ENCODE results near the gene PEX5L.
A peak's percentile ranks its signal among the peaks of the same experiment; 100 is the strongest.
"Not testable (repeated sequence)": the region's sequence is repeated elsewhere in the genome, so short reads cannot be mapped to it uniquely, and the experiment has no call there.

The PEX5L gene

DNA sequence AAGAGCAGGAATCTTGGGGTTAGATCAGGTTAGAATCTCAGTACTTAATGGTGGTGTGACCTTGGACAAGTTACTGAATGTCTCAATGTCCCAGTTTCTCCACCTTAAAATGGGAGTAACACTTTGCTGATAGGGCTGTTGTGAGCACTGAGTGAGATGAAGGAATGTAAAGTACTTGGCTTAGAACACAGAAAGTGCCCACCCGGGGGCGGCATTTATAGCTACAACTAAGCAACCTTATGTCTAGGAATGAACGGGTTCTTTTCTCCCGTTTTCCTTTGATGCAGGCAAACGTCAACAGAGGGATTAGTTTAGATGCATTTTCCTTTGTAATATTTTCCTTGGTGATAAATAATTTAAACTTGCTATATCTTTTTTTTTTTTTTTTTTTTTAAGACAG lies 207.3 kb downstream of the PEX5L start:
- no peak for DNase-seq

DNA sequence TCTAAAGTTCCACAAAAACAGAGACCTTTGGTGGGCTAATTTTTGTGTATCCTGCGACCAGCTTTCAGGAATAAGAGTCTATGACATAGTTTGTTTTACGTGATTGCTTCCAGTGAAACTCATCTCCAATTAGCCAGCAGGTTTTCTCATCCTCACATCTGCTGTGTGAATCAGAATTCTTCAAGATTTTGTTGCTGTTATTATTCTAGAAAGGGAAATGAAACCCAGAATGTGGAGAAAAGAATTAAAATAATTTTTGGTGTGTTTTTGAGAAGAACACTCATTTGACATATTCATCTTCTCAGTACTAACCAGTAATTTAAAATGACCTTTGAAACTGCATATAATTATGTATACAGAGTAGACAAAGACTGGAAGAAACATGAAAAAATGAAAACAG lies 208.0 kb downstream of the PEX5L start:
- no peak for DNase-seq

DNA sequence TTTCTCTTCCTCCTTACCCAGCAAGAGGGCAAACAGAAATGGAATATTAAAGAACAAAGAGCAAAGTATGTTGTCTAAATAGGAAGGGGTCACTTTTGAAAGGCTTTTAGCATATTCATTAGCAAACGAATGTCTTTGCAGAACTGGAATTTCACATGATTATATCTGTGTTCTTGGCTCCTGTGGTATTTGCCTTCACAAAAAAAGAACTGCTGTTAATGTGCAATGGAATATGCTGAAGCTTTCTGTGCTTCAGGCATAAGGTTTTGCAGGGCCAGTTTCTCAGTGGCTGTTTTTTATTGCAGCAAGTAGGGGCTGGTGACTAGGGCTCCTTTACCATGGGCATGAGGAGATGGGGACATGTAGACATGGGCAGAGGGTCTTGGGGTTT lies 210.5 kb downstream of the PEX5L start:
- no peak for DNase-seq

DNA sequence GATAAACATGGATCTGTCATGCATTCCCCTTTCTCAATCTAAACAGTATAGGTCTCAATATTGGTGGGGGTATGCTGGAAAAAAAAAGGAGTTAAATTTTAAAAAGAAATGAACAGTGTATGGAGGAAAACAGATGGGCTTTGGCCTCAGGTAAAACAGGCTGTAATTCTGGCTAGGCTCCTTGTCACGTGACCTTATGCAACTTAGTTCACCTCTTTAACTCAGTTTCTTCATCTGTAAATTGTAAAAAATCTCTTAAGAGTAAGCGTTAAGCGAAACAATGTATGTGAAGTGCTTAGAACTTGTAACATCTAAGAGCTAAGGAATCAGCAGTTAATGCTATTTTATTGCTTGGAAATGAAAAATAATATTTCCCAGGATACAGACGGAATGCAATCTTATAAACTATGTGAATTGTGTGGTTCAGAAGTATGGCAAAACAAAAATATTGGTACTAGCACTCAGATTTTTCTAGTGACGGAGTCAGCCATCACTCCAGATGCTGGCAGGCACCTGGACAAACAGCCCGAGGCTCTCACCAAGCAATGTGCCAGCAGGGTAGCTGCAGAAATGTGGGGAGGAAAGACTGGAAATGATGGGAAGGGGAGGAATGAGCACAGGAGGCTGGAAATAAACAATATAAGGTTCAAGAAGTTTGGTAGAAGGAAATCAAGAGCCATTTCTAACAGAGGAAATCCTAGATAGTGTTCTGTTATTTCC lies 211.1 kb downstream of the PEX5L start:
- no peak for DNase-seq

GRCh38 chr3:179822296-179822695 lies 214.4 kb downstream of the PEX5L start:
- no peak for DNase-seq

DNA sequence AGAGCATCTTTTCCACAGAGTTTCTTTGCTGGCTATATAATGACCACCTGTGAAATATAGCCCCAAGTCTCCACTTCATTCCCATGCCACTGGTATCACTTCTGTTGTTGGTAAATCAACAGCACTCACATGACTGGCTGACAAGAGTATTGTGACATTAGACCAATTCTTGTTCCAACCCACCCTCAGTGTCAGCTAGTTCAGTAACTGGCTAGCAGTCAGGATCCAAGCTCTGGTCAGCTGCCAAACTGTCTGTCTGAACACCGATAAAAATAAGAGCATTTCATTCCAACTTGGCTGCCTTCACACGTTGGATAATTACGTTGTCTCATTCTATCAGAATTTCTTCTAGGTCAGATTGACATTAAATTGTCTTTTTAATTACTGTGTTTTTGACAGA lies 217.4 kb downstream of the PEX5L start:
- DNase-seq: no peak

GRCh38 chr3:179812096-179812382 lies 224.7 kb downstream of the PEX5L start:
- no peak for DNase-seq

- peak; percentile 60 for DNase-seq
Measured at GRCh38 chr3:179811321-179812095, 225.2 kb downstream of the PEX5L start.

DNA sequence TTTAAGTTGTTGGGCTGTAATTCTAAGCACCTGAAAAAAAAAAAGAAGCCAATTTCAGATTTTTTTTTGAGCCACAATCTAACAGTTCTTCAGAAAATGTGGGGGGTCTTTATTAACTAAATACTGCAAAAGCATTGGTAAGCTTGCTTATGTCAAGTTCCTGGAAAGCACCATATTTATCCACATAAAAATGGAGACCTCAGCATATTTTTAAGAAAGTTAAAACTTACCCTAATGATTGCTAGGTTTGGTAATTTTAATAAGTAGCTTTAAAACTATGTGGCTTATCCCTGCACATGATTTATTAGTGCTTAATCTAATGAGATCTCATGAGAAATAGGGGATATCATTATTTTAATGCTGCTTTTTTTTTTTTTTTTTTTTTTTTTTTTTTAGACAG lies 227.1 kb downstream of the PEX5L start:
- no peak for DNase-seq

- DNase-seq: no peak
Measured at GRCh38 chr3:179807588-179807987, 229.1 kb downstream of the PEX5L start.

GRCh38 chr3:179806177-179806576 lies 230.6 kb downstream of the PEX5L start:
- DNase-seq: no peak

DNA sequence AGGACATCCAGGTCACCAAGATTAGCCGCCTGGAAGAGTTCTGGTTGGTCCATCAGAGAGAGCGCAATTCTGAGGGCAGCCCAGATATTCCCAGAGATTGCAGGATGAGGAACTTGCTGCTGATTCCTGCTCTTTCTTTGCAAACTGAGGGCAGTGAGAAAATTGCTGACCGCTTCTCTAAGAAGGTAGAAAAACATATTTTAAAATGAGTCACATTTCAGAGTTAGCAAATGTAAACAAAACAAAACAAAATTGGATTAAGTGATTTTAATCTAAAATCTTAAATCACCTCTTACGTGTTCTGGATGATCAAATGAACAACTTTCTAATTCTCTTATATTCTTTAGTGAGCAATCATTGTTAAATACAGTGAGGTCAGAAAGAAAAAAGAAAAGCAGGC lies 234.9 kb downstream of the PEX5L start:
- DNase-seq: no peak

GRCh38 chr3:179801263-179801662 lies 235.5 kb downstream of the PEX5L start:
- no peak for DNase-seq

DNA sequence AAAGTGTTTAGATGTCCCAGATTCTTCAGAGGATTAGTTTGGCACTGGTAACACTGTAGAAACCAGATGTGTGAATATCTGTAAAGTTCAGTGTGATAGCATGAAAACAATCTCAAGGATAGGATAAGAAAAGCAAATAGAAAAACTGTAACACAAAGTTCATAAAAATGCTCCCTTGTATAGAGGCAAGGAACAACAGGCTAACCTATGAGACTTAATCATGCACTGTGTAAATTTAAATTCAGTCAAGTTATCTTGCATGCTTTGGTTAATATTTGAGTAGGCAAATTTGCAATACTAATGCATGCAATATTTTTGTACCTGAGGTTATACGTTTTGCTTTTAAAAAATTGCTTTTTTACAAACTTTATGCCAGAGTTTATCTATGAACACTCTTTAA lies 239.5 kb downstream of the PEX5L start:
- no peak for DNase-seq

DNA sequence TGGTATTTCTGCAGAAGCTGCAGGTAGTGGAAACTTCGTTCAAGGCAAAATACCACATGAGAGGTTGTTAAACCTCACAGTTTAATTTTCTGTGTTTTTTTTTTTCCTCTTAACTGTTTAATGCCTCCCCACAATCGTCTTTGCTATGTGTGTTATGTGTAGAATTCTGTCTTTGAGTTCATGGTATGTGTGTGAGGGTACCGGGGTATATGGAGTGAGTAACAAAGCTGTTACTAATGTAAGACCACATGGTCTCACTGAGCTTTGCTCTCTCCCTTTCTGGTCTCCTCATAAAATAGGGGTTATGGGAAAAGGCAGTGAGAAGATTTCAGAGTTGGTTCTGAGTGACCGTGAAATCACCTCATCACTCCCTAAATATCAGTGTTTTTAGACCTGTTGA lies 240.3 kb downstream of the PEX5L start:
- DNase-seq: no peak

DNA sequence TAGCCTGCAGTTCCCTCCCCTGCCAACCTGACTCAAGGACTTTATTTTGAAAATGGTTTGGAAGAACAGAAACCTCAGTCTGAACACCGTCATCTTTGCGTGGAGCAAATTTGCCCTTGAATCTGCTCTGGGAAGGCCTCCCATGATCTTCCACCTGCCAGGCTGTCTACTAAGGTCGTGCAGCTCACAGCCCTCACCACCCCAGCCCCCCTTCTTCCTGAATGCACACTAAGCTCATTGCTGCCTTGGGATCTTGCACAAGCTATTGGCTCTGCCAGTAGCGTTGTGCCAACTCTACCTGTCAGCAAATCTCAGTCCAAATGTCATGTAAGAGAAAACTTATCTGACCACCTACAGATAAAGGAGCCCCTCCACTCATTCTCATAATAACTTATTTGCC lies 242.4 kb downstream of the PEX5L start:
- DNase-seq: no peak

DNA sequence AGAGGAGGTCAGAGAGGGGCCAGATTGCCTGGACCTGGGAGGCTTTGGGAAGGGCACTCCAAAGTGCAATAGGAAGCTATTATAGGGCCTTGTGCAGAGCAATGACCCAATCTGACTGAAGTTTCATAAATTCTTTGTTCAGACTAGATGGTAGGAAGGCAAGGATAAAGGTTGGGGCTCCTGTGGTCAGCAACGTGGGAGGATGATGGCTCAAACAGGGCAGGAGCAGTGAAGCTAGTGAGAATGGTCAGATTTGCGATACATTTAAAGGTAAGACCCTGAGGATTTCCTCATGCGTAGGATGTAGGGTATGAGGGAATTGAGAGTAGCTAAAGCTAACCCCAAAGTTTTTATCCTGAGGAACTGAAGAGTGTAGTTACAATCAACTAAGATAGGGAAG lies 244.9 kb downstream of the PEX5L start:
- DNase-seq: no peak

DNA sequence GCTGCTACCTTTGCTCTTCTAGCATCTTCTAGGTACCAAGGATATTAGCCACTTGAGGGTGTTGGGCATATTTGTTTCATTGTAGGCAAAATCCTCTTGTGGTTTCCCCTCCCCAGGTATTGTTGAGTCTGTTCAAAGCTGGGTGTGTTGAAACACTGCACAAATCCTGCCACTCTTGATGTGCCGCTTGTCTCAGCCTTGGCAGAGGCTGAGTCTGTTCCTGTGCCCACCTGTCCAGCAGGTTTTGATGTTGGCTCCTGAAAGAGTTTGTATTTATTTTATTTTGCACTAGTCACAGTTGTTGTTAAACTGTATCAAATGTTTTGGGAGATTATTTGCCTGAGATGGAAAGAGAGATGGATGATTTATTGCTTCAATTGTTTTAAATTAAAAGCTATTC lies 247.7 kb downstream of the PEX5L start:
- DNase-seq: no peak

- DNase-seq: not testable (repeated sequence)
Measured at GRCh38 chr3:179782841-179783240, 253.9 kb downstream of the PEX5L start.

- no peak for DNase-seq
Measured at GRCh38 chr3:179775416-179776122, 261.2 kb downstream of the PEX5L start.

GRCh38 chr3:179772297-179772696 lies 264.4 kb downstream of the PEX5L start:
- no peak for DNase-seq

GRCh38 chr3:179771797-179772196 lies 264.9 kb downstream of the PEX5L start:
- DNase-seq: no peak

DNA sequence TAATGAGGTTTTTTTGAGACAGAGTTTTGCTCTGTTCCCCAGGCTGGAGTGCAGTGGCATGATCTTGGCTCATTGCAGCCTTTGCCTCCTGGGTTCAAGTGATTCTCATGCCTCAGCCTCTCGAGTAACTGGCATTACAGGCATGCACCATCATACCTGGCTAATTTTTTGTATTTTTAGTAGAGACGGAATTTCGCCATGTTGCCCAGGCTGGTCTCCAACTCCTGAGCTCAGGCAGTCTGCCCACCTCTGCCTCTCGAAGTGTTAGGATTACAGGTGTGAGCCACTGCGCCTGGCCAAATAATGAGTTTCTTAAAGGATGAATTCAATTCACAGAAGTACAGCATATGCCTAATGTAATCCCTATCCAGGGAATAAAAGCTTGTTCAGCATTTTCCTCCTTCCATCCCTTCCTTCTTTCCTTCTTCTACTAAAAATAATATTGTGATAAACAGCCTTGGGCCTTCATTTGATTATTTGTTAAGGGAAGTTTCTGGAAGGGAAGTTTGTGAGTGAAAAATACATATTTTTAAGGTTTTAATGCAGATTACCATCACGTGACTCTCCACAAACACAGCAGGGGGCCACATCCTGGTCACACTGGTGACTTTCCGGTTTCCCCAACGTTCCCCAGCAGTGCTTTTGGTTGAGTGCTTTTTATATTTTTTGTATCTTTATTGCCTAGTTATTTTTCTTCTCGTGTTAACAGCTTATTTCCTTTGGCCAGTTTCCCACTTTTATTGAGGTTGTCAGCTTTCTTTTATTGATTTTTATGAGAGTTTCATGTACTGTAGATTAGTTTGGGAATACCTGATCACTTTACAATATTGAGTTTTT lies 267.1 kb downstream of the PEX5L start:
- DNase-seq: no peak
